ENCODE results near the gene SFTA2. TPM values are rescaled to one million over a fixed set of nuclear protein-coding genes. Genes with fewer than 3 reads are reported as not detected.

Gene SFTA2
- total RNA-seq, 1 experiment from 2014 or later, result not detected

DNA sequence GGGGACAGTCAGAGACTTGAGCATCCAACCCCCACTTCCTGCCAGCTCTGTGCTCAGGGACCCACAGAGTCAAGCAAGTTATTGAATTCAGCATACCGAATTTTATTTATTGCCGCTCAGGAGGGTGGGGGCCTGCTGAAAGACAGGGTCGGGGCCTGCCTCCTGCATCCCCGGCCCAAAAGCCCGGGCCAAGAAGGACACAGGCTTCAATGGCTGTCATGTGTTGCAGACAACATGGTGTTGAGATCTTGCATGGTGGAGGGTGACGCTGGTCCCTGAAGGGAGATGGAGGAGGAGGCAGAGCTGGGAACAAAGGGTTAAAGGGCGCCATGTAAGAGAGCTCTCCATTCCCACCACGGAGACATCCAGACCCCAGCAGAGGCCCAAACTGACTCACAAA lies 698 bp downstream of the SFTA2 start:
- no peak overlapping the region for H4K91ac ChIP-seq (ENCODE audit: insufficient read length, low read depth, low read length)
- H2BK5ac ChIP-seq (ENCODE audit: insufficient read length, low read length), result no peak overlapping the region
- H2BK15ac ChIP-seq (ENCODE audit: low read depth, low read length), result no peak overlapping the region
- H3K27me3 Mint-ChIP-seq (ENCODE audit: low read depth), result no peaks in the 10 kb centered on the region; the same call in 1 of the 2 replicates
- peaks cover 13 to 14% of the 10 kb centered on the region in 2 experiments; a peak in 4 of 5 replicates for H3K9me3 Mint-ChIP-seq
- H3K79me1 ChIP-seq (ENCODE audit: insufficient read depth, low read depth, low read length, poor library complexity, severe bottlenecking), result no peaks in the 10 kb centered on the region
- no peaks in the 10 kb centered on the region for H4K20me1 ChIP-seq (ENCODE audit: control insufficient read depth, insufficient read depth, insufficient read length)
- no peak overlapping the region for H3T11ph ChIP-seq (ENCODE audit: low read length)
- H3K36me3 Mint-ChIP-seq (ENCODE audit: insufficient read depth in 1 of 3, low read depth in 3 of 3), result peaks cover 23 to 30% (median 28%) of the 10 kb centered on the region in 3 experiments
- TF ChIP-seq, protein P1, sequence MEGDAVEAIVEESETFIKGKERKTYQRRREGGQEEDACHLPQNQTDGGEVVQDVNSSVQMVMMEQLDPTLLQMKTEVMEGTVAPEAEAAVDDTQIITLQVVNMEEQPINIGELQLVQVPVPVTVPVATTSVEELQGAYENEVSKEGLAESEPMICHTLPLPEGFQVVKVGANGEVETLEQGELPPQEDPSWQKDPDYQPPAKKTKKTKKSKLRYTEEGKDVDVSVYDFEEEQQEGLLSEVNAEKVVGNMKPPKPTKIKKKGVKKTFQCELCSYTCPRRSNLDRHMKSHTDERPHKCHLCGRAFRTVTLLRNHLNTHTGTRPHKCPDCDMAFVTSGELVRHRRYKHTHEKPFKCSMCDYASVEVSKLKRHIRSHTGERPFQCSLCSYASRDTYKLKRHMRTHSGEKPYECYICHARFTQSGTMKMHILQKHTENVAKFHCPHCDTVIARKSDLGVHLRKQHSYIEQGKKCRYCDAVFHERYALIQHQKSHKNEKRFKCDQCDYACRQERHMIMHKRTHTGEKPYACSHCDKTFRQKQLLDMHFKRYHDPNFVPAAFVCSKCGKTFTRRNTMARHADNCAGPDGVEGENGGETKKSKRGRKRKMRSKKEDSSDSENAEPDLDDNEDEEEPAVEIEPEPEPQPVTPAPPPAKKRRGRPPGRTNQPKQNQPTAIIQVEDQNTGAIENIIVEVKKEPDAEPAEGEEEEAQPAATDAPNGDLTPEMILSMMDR (conservative IDR thresholded peaks at IDR 0.05), result no peak
- DNase-seq, result no peak
- no peak overlapping the region for H4K8ac ChIP-seq (replicated peaks; ENCODE audit: insufficient read length, low read depth, low read length)
- H4K5ac ChIP-seq (ENCODE audit: insufficient read length, low read depth, low read length), result no peak overlapping the region
- H3K56ac ChIP-seq (ENCODE audit: insufficient read length, low read depth, low read length), result no peak overlapping the region
- no peaks in the 10 kb centered on the region for H3K23me2 ChIP-seq (ENCODE audit: insufficient read length, low read depth, low read length, poor library complexity, severe bottlenecking)
- H2AFZ ChIP-seq (ENCODE audit: low read length), result no peak overlapping the region
- no peak overlapping the region for H3K4me2 ChIP-seq (ENCODE audit: insufficient read depth, insufficient read length, low read length)
- peaks cover 2% of the 10 kb centered on the region; the same call in 1 of the 2 replicates for H3K4me1 ChIP-seq (ENCODE audit: insufficient read depth, low read length)
- H2BK20ac ChIP-seq (ENCODE audit: low read depth, low read length, poor library complexity, severe bottlenecking), result no peak overlapping the region
- H3K27ac Mint-ChIP-seq, result peak overlapping the region in 2 of 3 experiments; percentile 14 to 52; a peak in 2 of 7 replicates
- no peak overlapping the region for H3K27ac ChIP-seq (ENCODE audit: insufficient read length, low read depth, low read length)
- H3K18ac ChIP-seq (ENCODE audit: insufficient read length, low read depth, low read length), result no peak overlapping the region
- no peak overlapping the region for H3K4me3 Mint-ChIP-seq
- H2BK120ac ChIP-seq (ENCODE audit: low read depth, low read length, poor library complexity, severe bottlenecking), result no peak overlapping the region
- no CpG with 5 or more reads among the region's 8 CpGs for WGBS (ENCODE audit: extremely low coverage, insufficient read length, low lambda C conversion rate)
- H3K9me3 ChIP-seq (ENCODE audit: control insufficient read depth, low read depth, low read length), result no peaks in the 10 kb centered on the region
- H3K79me2 ChIP-seq (ENCODE audit: insufficient read depth, low read length), result no peaks in the 10 kb centered on the region
- H3K27me3 ChIP-seq (ENCODE audit: insufficient read depth, low read length), result no peaks in the 10 kb centered on the region; the same call in 1 of the 2 replicates
- H3K4me1 Mint-ChIP-seq, result peaks cover 2 to 11% of the 10 kb centered on the region in 2 experiments; a peak in 3 of 4 replicates
- no peak overlapping the region for H2AK5ac ChIP-seq (ENCODE audit: insufficient read length, low read length)
- no peak overlapping the region for H3K14ac ChIP-seq (ENCODE audit: insufficient read depth, low read length)
- no peak overlapping the region for H3K4ac ChIP-seq (ENCODE audit: low read depth, low read length)
- H3K9ac ChIP-seq (ENCODE audit: extremely low read depth, insufficient read length, low read length), result no peak overlapping the region
- no peak overlapping the region for H2BK12ac ChIP-seq (ENCODE audit: insufficient read length, low read depth, low read length)
- H3K23ac ChIP-seq (ENCODE audit: insufficient read length, low read depth, low read length), result no peak overlapping the region

Data from H9 (cell line).